ENCODE measurements around the gene ROBO2.

ROBO2 gene

GRCh38 chr3:77684115-77684514 lies 644.2 kb downstream of the ROBO2 start:
- TF ChIP-seq CTCF (IDR thresholded peaks at IDR 0.05; ENCODE audit: insufficient read depth, low read length) (no peak), SPI1 (IDR thresholded peaks at IDR 0.05; ENCODE audit: borderline replicate concordance, low read depth) (no peak), POLR2AphosphoS5 (IDR thresholded peaks at IDR 0.05; ENCODE audit: low read depth) (no peak), GABPA (IDR thresholded peaks at IDR 0.05; ENCODE audit: low read depth) (no peak)
- H3K27me3 ChIP-seq (ENCODE audit: insufficient read depth, poor library complexity, severe bottlenecking): no peaks in the 10 kb centered on the region
- DNase-seq (ENCODE audit: low read depth in 1 of 2, low spot score in 1 of 2): no peak
- no peak overlapping the region for H3K27ac ChIP-seq (replicated peaks)
- H3K4me3 ChIP-seq (replicated peaks; ENCODE audit: insufficient read depth, low read length): no peak overlapping the region

GRCh38 chr3:77685713-77686112 lies 645.8 kb downstream of the ROBO2 start:
- TF ChIP-seq SPI1 (IDR thresholded peaks at IDR 0.05; ENCODE audit: borderline replicate concordance, low read depth) (no peak), POLR2AphosphoS5 (IDR thresholded peaks at IDR 0.05; ENCODE audit: low read depth) (no peak), REST (IDR thresholded peaks at IDR 0.05; ENCODE audit: insufficient replicate concordance, low read depth) (no peak), CTCF (IDR thresholded peaks at IDR 0.05; ENCODE audit: insufficient read depth, low read length) (no peak), GABPA (IDR thresholded peaks at IDR 0.05; ENCODE audit: low read depth) (no peak)
- H3K4me3 ChIP-seq (replicated peaks; ENCODE audit: insufficient read depth, low read length): no peak overlapping the region
- no peak for DNase-seq (ENCODE audit: low read depth in 1 of 2, low spot score in 1 of 2)
- no peaks in the 10 kb centered on the region for H3K27me3 ChIP-seq (ENCODE audit: insufficient read depth, poor library complexity, severe bottlenecking)
- no peak overlapping the region for H3K27ac ChIP-seq (replicated peaks)

GRCh38 chr3:77686560-77686959 lies 646.7 kb downstream of the ROBO2 start:
- no peak for TF ChIP-seq GABPA (IDR thresholded peaks at IDR 0.05; ENCODE audit: low read depth)
- no peak for TF ChIP-seq CTCF (IDR thresholded peaks at IDR 0.05; ENCODE audit: insufficient read depth, low read length)
- TF ChIP-seq REST (IDR thresholded peaks at IDR 0.05; ENCODE audit: insufficient replicate concordance, low read depth): no peak
- no peak for TF ChIP-seq SPI1 (IDR thresholded peaks at IDR 0.05; ENCODE audit: borderline replicate concordance, low read depth)
- DNase-seq (ENCODE audit: low read depth in 1 of 2, low spot score in 1 of 2): no peak
- no peaks in the 10 kb centered on the region for H3K27me3 ChIP-seq (ENCODE audit: insufficient read depth, poor library complexity, severe bottlenecking)
- no peak overlapping the region for H3K27ac ChIP-seq (replicated peaks)
- no peak overlapping the region for H3K4me3 ChIP-seq (replicated peaks; ENCODE audit: insufficient read depth, low read length)

GRCh38 chr3:77687545-77687944 lies 647.6 kb downstream of the ROBO2 start:
- TF ChIP-seq CTCF (IDR thresholded peaks at IDR 0.05; ENCODE audit: insufficient read depth, low read length) (no peak), SPI1 (IDR thresholded peaks at IDR 0.05; ENCODE audit: borderline replicate concordance, low read depth) (no peak), REST (IDR thresholded peaks at IDR 0.05; ENCODE audit: insufficient replicate concordance, low read depth) (no peak), POLR2AphosphoS5 (IDR thresholded peaks at IDR 0.05; ENCODE audit: low read depth) (no peak), GABPA (IDR thresholded peaks at IDR 0.05; ENCODE audit: low read depth) (no peak)
- DNase-seq (ENCODE audit: low read depth in 1 of 2, low spot score in 1 of 2): no peak
- Histone ChIP-seq H3K27ac (replicated peaks) (no peak overlapping the region), H3K4me3 (replicated peaks; ENCODE audit: insufficient read depth, low read length) (no peak overlapping the region), H3K27me3 (ENCODE audit: insufficient read depth, poor library complexity, severe bottlenecking) (no peaks in the 10 kb centered on the region)
